ENCODE results near the gene KRT23.

Gene KRT23, protein sequence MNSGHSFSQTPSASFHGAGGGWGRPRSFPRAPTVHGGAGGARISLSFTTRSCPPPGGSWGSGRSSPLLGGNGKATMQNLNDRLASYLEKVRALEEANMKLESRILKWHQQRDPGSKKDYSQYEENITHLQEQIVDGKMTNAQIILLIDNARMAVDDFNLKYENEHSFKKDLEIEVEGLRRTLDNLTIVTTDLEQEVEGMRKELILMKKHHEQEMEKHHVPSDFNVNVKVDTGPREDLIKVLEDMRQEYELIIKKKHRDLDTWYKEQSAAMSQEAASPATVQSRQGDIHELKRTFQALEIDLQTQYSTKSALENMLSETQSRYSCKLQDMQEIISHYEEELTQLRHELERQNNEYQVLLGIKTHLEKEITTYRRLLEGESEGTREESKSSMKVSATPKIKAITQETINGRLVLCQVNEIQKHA

DNA sequence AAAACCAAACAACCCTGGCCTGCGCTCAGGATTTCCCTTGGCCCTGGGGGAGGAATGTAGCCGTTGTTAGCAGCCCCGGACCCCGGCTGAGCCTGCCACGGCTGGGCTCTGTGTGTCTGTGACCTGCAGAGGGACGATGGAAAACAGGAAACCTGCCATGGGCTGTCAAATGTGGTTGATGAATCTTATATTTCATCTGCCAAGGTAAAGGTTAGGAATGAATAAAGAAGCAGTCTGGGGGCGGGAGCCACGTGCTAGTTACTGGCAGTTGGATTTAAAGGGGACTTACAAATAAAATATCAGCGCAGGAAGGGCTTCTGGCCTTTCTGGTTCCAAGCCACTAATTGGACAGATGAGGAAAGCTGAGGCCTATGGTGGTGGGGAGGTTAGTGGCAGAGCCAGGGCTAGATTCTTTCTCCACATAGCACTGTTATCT is at the start of gene KRT23:
KRT23 (minus strand) TSS at position 263 of the 436 bp plus-strand sequence. CDS start 1,043 bp downstream, outside the sequence.
- no peaks in the 10 kb centered on the region for H3K4me1 ChIP-seq (ENCODE audit: insufficient read depth, insufficient read length)
- no peak within 1 kb of the TSS for H3K9ac ChIP-seq (ENCODE audit: insufficient read length, low read depth)
- H3K36me3 ChIP-seq (ENCODE audit: insufficient read depth, insufficient read length, low read length) = no peaks in the 10 kb centered on the region
- H3K27me3 ChIP-seq (ENCODE audit: insufficient read depth, insufficient read length) = no peaks in the 10 kb centered on the region
- no peaks in the 10 kb centered on the region for H3K9me3 ChIP-seq (ENCODE audit: insufficient read depth, low read length)
- DNase-seq (ENCODE audit: low read depth, low spot score) = no peak
- no peak within 1 kb of the TSS for H3K4me3 ChIP-seq (ENCODE audit: insufficient read length, low read depth)
- no peak for TF ChIP-seq YY1 (IDR thresholded peaks at IDR 0.05; ENCODE audit: insufficient read depth, insufficient read length)
- no peak for TF ChIP-seq ZNF274 (IDR thresholded peaks at IDR 0.05; ENCODE audit: low read depth, low read length)
- TF ChIP-seq SUZ12 (IDR thresholded peaks at IDR 0.05; ENCODE audit: extremely low read depth, insufficient read depth, insufficient read length) = no peak

DNA sequence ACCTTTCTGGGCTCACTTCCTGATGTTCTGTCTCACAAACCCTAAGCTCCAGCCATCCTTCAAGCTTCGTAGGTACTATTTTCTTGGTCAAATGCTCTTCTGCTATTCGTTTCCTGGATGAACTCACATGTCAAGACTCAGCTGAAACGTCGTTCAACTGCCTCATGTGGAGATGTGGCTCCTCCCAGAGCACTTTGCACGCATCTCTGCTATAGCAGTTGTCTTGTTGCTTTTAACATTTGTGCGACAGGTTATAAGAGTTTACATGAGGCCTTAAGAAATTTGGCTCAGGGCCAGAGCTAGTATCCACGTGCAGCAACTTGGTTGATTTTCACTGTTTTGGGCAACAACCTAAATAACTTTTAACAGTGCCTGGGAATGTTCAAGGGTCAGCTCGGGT is 49.5 kb upstream of the KRT23 start:
- Histone ChIP-seq H3K9me3 (ENCODE audit: insufficient read depth, low read length) (peaks cover 4% of the 10 kb centered on the region; the same call in 1 of the 2 replicates), H3K4me1 (ENCODE audit: insufficient read depth, insufficient read length) (no peaks in the 10 kb centered on the region), H3K4me3 (ENCODE audit: insufficient read length, low read depth) (no peak overlapping the region), H3K27me3 (ENCODE audit: insufficient read depth, insufficient read length) (no peaks in the 10 kb centered on the region), H3K36me3 (ENCODE audit: insufficient read depth, insufficient read length, low read length) (no peaks in the 10 kb centered on the region), H3K9ac (ENCODE audit: insufficient read length, low read depth) (no peak overlapping the region)
- TF ChIP-seq SUZ12 (IDR thresholded peaks at IDR 0.05; ENCODE audit: extremely low read depth, insufficient read depth, insufficient read length) (no peak), ZNF274 (IDR thresholded peaks at IDR 0.05; ENCODE audit: low read depth, low read length) (no peak), YY1 (IDR thresholded peaks at IDR 0.05; ENCODE audit: insufficient read depth, insufficient read length) (no peak)
- no peak for DNase-seq (ENCODE audit: low read depth, low spot score)

DNA sequence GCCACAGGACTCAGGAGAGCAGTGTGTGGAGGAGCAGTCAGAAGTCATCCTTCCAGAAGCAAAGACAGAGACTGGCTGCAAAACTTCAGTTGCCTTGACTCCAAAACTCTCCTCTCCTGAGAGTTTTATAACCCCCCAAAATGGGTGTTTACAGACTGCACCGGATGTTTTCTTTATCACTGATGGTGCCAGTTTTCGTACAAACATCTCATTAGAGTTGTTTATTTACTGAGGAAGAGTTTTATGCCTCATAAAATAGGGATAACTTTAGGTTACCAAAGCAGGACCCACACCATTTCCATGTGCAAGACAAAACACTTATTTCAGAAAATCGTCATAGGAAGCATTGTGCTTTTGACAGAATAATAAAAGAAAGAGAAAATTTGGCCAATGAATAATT is 46.8 kb upstream of the KRT23 start, which contains the start of gene KRT40:
KRT40 (minus strand) TSS at position 101 of the 400 bp plus-strand sequence; CDS start at position 48, 53 bp downstream.
- H3K4me3 ChIP-seq (ENCODE audit: insufficient read length, low read depth) = no peak within 1 kb of the TSS
- peaks cover 3% of the 10 kb centered on the region for H3K4me1 ChIP-seq (ENCODE audit: insufficient read depth, insufficient read length)
- H3K36me3 ChIP-seq (ENCODE audit: insufficient read depth, insufficient read length, low read length) = no peaks in the 10 kb centered on the region
- no peaks in the 10 kb centered on the region for H3K9me3 ChIP-seq (ENCODE audit: insufficient read depth, low read length)
- TF ChIP-seq YY1 (IDR thresholded peaks at IDR 0.05; ENCODE audit: insufficient read depth, insufficient read length) (no peak), SUZ12 (IDR thresholded peaks at IDR 0.05; ENCODE audit: extremely low read depth, insufficient read depth, insufficient read length) (no peak), ZNF274 (IDR thresholded peaks at IDR 0.05; ENCODE audit: low read depth, low read length) (no peak)
- no peak within 1 kb of the TSS for H3K9ac ChIP-seq (ENCODE audit: insufficient read length, low read depth)
- H3K27me3 ChIP-seq (ENCODE audit: insufficient read depth, insufficient read length) = no peaks in the 10 kb centered on the region
- no peak for DNase-seq (ENCODE audit: low read depth, low spot score)

DNA sequence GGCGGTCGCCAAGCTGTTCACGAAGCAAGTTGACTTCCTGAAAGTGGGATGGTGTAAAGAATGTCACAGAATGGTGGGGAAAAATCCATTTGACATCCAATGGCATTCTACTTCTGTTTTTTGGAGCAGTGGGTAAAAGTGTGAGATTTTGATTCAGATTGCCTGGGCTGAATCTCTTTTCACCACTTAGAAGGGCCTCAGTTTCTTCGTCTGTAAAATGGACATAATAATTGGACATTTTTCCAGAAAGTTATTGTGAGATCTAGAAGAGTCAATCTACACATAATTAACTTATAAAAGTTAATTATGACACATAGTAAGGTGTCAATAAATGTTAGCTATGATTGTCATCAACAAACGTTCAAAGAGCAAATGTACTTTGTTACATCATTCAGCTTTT is 43.7 kb upstream of the KRT23 start:
- Histone ChIP-seq H3K36me3 (ENCODE audit: insufficient read depth, insufficient read length, low read length) (no peaks in the 10 kb centered on the region), H3K4me3 (ENCODE audit: insufficient read length, low read depth) (no peak overlapping the region), H3K4me1 (ENCODE audit: insufficient read depth, insufficient read length) (peaks cover 3% of the 10 kb centered on the region), H3K27me3 (ENCODE audit: insufficient read depth, insufficient read length) (no peaks in the 10 kb centered on the region), H3K9me3 (ENCODE audit: insufficient read depth, low read length) (no peaks in the 10 kb centered on the region), H3K9ac (ENCODE audit: insufficient read length, low read depth) (no peak overlapping the region)
- DNase-seq (ENCODE audit: low read depth, low spot score) = no peak
- no peak for TF ChIP-seq ZNF274 (IDR thresholded peaks at IDR 0.05; ENCODE audit: low read depth, low read length)
- no peak for TF ChIP-seq YY1 (IDR thresholded peaks at IDR 0.05; ENCODE audit: insufficient read depth, insufficient read length)
- TF ChIP-seq SUZ12 (IDR thresholded peaks at IDR 0.05; ENCODE audit: extremely low read depth, insufficient read depth, insufficient read length) = no peak

DNA sequence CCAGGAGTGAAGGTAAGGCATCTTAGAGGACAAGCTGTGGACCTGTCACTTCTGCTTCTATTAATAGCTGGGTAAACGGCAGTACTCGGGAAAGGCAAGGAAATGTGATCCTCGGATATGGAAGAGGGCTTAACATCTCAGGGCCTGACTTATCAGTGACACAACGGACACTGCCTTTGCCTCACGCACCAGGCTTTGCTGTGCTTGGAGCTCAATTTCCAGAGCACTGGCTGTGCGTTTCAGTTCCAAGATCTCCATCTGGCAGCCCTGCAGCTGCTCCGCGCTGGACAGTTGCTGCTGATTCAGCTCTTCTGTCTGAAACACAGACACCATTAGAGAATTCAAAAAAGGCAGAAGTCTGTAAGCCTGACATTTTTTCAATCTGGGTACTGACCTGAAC is 43.1 kb upstream of the KRT23 start:
- no peak overlapping the region for H3K9ac ChIP-seq (ENCODE audit: insufficient read length, low read depth)
- no peak for TF ChIP-seq ZNF274 (IDR thresholded peaks at IDR 0.05; ENCODE audit: low read depth, low read length)
- TF ChIP-seq YY1 (IDR thresholded peaks at IDR 0.05; ENCODE audit: insufficient read depth, insufficient read length) = no peak
- no peak for TF ChIP-seq SUZ12 (IDR thresholded peaks at IDR 0.05; ENCODE audit: extremely low read depth, insufficient read depth, insufficient read length)
- H3K9me3 ChIP-seq (ENCODE audit: insufficient read depth, low read length) = no peaks in the 10 kb centered on the region
- H3K36me3 ChIP-seq (ENCODE audit: insufficient read depth, insufficient read length, low read length) = no peaks in the 10 kb centered on the region
- DNase-seq (ENCODE audit: low read depth, low spot score) = no peak
- H3K27me3 ChIP-seq (ENCODE audit: insufficient read depth, insufficient read length) = no peaks in the 10 kb centered on the region
- H3K4me1 ChIP-seq (ENCODE audit: insufficient read depth, insufficient read length) = peaks cover 3% of the 10 kb centered on the region
- H3K4me3 ChIP-seq (ENCODE audit: insufficient read length, low read depth) = no peak overlapping the region

DNA sequence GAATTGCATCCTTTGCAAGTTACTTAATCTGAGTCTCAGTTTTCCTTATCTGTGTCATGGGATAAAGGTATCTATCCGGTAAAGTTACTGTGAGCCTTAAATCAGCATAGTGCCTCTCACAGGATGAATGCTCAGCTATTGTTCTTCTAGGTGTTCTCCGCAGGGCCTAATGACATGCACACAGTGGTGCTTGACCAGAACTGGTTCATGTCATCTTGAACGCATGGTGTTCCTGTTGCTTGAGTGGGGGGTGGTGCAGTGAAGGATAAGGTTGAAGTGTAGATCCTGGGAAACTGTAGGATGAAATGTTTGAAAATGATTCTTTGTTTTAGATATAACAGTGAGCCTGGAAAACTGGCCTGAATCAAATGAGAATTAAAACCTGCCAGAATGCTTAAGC is 42.7 kb upstream of the KRT23 start:
- TF ChIP-seq YY1 (IDR thresholded peaks at IDR 0.05; ENCODE audit: insufficient read depth, insufficient read length) (no peak), ZNF274 (IDR thresholded peaks at IDR 0.05; ENCODE audit: low read depth, low read length) (no peak), SUZ12 (IDR thresholded peaks at IDR 0.05; ENCODE audit: extremely low read depth, insufficient read depth, insufficient read length) (no peak)
- no peak for DNase-seq (ENCODE audit: low read depth, low spot score)

DNA sequence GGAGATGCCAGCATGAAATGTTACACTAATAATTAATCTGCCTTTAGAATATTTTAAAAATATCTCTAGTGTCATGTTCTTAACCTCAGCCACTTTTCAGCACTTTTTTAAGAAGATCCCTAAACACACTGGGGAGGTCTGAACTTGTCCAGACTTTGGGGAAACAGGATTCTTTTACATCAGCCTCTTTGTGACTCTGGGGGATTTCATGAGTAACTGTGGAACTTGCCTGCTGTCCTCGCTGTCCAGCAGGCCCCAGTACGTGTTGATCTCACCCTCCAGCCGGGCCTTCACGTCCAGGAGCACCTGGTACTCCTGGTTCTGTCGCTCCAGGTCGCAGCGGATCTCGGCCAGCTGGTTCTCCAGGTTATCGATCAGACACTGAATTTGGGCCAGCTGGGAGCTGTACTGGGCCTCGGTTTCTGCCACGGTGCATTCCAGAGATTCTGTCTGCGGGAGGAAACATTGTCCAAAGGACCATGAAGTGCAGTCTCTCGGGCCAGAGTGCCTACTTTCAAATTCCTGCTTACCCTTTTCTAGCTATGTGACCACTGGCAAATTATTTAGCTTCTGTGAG is 41.2 kb upstream of the KRT23 start:
- Histone ChIP-seq H3K36me3 (ENCODE audit: insufficient read depth, insufficient read length, low read length) (no peaks in the 10 kb centered on the region), H3K27me3 (ENCODE audit: insufficient read depth, insufficient read length) (no peaks in the 10 kb centered on the region), H3K4me1 (ENCODE audit: insufficient read depth, insufficient read length) (peaks cover 3% of the 10 kb centered on the region), H3K4me3 (ENCODE audit: insufficient read length, low read depth) (no peak overlapping the region), H3K9me3 (ENCODE audit: insufficient read depth, low read length) (no peaks in the 10 kb centered on the region), H3K9ac (ENCODE audit: insufficient read length, low read depth) (no peak overlapping the region)
- DNase-seq (ENCODE audit: low read depth, low spot score) = no peak
- TF ChIP-seq SUZ12 (IDR thresholded peaks at IDR 0.05; ENCODE audit: extremely low read depth, insufficient read depth, insufficient read length) = no peak
- no peak for TF ChIP-seq ZNF274 (IDR thresholded peaks at IDR 0.05; ENCODE audit: low read depth, low read length)
- TF ChIP-seq YY1 (IDR thresholded peaks at IDR 0.05; ENCODE audit: insufficient read depth, insufficient read length) = no peak

More for the DNA sequence above, 42.7 kb upstream of the KRT23 start:
- Histone ChIP-seq H3K4me3 (ENCODE audit: insufficient read length, low read depth) (no peak overlapping the region), H3K27me3 (ENCODE audit: insufficient read depth, insufficient read length) (no peaks in the 10 kb centered on the region), H3K36me3 (ENCODE audit: insufficient read depth, insufficient read length, low read length) (no peaks in the 10 kb centered on the region), H3K9ac (ENCODE audit: insufficient read length, low read depth) (no peak overlapping the region), H3K9me3 (ENCODE audit: insufficient read depth, low read length) (no peaks in the 10 kb centered on the region), H3K4me1 (ENCODE audit: insufficient read depth, insufficient read length) (peaks cover 3% of the 10 kb centered on the region)
